HT-29 (cell line): ENCODE measurements around the gene NETO1. TPM values are rescaled to one million over a fixed set of nuclear protein-coding genes. Genes with fewer than 3 reads are reported as not detected.

ENCODE experiments used
- DNase-seq: peaks from one replicate; pipeline ENCODE4 v3.0.0-alpha.2; 2015; ENCODE audit warnings: low spot score
- small RNA-seq: library from RNA; depleted of rRNA; stranded (forward); fragments of <200 nt; gene quantifications from one replicate; pipeline ENCODE3, GENCODE V24; 2014
- total RNA-seq: library from RNA; depleted of rRNA; stranded (reverse); fragments of >200 nt; shearing (Covaris generic); gene quantifications from 2 replicates; pipeline ENCODE4 v1.2.3, GENCODE V29; 2014

Gene NETO1
- total RNA-seq, 1 experiment from 2014 or later, result not detected

DNA sequence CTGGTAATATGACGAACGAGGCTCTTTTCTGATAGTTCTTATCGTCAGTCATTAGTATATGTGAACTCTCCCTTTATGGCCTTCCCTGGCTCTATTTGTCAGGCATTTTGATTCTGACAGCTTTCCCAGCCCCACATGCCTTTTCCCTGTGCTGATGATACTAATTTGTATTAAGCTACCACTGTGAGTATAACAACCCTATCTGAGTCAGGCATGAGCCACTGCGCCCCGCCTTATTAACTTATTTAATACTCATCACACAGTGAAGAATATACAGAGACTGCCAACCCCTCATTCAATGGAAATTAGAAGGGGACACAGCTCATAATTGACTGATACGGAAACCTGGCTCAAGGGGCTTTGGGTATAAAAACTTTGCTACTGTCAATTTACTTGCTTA, 140.0 kb downstream of the NETO1 start:
- DNase-seq, result no peak

DNA sequence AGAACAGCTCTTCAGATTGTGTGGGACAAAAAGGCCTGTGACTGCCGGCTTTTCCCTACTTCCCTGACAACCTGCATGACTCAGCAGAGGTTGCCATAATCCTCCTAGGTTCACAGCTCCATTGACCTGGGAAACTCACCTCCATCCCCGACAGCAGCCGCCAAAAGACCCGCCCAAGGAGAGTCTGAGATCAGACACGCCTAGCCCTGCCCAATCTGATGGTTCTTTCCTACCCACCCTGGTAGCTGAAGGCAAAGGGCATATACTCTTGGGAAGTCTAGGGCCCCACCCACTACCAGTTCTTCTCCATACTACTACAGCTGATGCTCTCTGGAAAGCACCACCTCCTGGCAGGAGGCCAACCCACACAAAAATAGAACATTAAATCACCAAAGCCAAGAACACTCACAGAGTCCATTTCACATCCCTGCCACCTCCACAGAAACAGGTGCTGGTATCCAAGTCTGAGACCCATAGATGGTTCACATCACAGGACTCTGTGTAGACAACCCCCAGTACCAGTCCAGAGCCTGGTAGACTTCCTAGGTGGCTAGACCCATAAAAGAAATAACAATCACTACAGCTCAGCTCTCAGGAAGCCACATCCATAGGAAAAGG, 140.6 kb downstream of the NETO1 start:
- DNase-seq, result peak; percentile 21

DNA sequence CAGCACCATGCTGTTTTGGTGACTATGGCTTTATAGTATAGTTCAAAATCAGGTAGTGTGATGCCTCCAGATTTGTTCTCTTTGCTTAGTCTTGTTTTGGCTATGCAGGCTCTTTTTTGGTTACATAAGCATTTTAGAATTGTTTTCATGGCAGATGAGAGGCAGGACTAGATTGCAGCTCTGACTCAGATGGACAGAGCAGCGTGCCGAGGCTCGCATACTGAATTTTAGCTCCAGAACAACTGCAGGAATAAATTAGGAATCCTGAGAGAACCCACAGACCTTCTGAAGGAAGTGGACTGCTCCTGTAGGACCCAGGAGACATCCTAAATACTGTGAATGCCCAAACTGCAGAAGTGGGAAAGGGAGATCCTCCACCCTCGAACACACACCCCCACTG, 141.6 kb downstream of the NETO1 start:
- no peak for DNase-seq

DNA sequence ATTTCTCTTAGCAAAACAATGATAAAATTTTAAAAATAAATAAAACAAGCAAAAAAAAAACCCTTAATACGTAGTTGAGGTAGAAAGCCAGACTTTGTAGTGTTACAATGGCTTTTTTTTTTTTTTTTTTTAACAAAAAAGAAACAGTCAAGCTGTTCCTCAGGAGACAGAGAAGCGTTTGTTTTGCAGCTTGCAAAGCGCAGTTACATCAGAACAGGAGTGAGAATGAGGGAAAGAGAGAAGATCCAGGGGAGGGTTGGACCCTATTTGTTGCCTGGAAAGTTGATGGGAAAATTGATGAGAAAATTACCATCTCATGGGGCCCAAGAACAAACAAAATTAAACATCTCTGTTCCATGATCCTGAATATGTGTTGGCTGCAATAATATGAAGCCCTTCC, 146.5 kb downstream of the NETO1 start:
- DNase-seq, result no peak

DNA sequence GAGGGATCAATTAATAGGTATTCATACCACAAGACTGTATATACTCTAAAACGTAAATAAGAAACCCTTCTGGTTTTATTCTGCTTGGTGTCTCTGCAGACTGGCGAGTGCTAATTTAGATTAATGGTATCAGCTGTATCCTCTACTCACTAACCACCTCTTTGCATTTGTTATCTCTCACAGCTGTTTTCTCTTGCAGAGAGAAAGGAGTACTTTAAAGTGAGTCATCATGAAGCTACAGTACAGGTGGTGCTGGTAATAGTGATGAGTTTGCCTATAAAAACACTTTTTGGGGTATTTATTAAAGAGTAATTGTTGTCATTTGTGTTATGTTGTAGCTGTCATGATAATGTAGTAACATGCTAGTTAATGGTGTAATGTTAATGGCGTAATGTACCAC, 147.7 kb downstream of the NETO1 start:
- DNase-seq, result no peak

DNA sequence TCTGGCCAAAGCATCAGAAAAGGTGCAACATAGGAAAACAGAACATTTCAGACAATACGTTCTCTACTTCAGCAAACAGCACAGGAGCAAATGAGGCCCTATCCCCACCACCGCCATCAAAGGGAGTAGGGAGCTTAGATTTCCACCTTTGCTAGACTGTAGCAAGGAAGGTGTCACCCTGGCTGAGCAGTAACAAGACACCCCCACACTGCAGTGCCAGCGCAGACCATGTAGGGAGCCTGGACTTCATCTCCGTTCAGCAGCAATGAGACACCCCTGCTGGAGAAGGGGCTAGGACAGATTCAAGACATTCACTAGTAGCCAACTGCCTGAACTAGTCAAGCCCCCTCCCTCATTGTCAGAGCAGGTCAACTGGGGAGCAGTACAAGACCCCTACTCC, 163.6 kb downstream of the NETO1 start:
- no peak for DNase-seq

DNA sequence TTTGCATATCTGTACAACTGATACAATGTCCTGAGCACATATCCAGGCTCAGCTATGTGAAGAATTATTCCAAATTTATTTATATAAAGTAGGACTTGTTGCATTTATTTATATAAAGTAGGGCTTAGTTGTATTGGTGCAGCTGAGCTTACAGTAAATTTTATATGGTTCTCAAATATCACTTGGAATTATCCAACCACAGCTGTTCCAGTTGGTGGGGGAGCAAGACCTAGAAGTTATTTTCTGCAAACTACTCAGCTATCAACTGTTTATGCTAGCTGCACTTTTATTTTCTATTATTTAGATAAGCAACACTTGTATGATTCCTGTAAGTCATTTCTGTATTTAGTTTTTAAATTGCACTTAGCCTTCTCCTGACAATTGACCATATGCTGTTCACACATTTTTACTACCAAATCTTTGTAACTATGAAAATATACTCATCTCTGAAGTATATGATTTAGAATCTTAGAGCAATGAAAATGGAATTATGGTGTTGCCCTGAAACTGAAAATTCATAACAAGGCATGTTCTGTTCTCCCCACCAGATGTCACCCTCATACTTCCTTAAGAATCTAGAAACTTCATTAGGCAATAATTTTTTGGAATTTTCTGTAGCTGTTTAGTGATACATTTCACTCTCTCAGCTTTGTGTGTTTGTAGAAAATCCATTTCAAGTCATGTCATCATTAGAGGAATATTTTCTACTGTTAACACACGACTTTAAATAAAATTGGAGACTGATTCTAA, 166.7 kb downstream of the NETO1 start:
- peak; percentile 32 for DNase-seq

DNA sequence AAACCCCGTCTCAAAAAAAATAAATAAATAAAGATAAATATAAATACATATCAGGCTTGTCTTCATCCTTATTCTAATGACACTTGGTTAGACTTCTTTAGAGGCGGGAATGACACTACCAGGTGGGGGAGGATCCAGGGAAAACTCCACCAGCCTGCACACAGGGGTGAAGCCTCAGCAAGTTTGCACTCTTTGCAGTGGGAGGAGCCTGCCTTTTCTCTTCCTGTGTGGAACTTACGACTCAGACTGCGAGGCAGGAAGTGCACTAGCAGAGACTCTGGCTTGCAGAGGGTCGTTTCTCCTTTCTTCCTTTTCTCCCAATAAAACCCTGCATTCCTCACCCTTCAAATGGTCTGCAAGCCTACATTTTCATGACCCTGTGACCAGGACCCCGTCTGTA, 170.1 kb downstream of the NETO1 start:
- no peak for DNase-seq

DNA sequence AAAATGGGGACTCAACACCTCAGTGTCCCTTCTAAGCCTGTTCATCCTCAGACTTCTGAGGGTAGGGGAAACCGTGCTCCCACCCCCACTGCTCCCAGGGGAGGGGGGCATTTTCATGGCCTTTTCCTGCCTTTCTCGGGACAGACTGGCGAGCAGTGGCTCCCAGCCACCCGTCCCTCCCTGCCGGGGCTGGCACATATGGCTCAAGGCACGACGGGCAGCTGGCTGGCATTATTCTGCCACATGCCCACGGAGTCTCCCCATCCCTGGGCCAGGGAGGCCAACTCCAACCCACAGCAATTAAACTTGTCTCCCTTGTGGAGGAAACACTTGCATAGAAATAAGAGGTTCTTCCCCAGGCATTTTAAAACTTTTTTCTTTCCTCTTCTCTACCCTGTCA, 175.2 kb downstream of the NETO1 start:
- DNase-seq, result no peak

Small RNAs within 50 kb of the gene (small RNA-seq; reads per million reads assigned to genes)
- gene MIR548AV, result not detected
- 9.2 reads per million, percentile 87 among the genes with 10 or more reads in this experiment for gene RNA5SP460
